Stimulated activated naive CD8-positive, alpha-beta T cell treated with anti-CD3 and anti-CD28 coated beads, Interleukin-15, amount 100 ng/mL, for 72 hours (primary cell): Measurements from ENCODE around the gene LDLRAD4.
A peak's percentile ranks its signal among the peaks of the same experiment; 100 is the strongest.

Experiments used
- ATAC-seq: fragments of 150-1000 bp; cut with Tn5 transposase; 2 replicates; pipeline ENCODE4 v1.10.0; 2021; ENCODE audit warnings: mild to moderate bottlenecking, moderate library complexity
- DNase-seq, 2 donors: peaks; one replicate each; pipeline ENCODE4 v3.0.0; 2021 to 2022
- H3K27ac Mint-ChIP-seq, 2 donors: one replicate each; pipeline ENCODE4 v1.8.0; 2022; ENCODE audit warnings: mild to moderate bottlenecking in 2 of 2, mixed read lengths in 2 of 2, moderate library complexity in 2 of 2
- H3K27me3 Mint-ChIP-seq: one replicate; pipeline ENCODE4 v1.8.0; 2022; ENCODE audit warnings: mixed read lengths
- H3K4me1 Mint-ChIP-seq: one replicate; pipeline ENCODE4 v1.8.0; 2022; ENCODE audit warnings: mild to moderate bottlenecking, mixed read lengths
- H3K4me3 Mint-ChIP-seq, 2 donors: one replicate each; pipeline ENCODE4 v1.8.0; 2022; ENCODE audit warnings: mild to moderate bottlenecking in 2 of 2, mixed read lengths in 2 of 2, moderate library complexity in 1 of 2
- H3K9me3 Mint-ChIP-seq, 2 donors: one replicate each; pipeline ENCODE4 v1.8.0; 2022; ENCODE audit warnings: mixed read lengths in 2 of 2

LDLRAD4 gene

DNA sequence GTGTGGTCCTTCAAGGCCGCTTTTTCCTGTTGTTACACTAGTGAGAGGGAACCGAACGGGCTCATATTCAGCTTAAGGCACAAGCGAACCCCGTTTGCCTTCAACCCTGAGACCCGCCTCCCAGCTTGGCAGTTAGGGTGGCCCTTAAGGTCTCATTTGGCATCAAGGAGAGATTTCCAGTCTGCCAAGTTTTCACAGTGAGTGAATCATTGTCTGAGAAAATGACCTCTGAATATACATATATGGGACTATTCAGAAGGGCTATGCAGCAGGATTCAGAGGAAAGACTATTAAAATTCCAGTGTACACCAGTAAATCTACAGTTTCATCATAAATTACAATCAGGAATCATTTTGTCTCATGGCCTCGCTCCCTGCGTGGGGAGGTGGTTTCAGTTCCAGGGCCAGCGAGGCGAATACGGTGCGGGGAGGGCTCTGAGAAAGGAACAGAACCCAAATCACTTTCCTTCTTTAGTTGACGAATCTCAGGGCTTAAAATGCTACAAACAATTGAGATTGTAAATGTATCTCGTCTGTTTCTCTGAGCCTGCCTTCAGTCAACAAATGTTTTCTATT, 276.4 kb downstream of the LDLRAD4 start:
- ATAC-seq (no peak), DNase-seq (no peak)
- Mint-ChIP-seq H3K4me3 (no peak overlapping the region), H3K27me3 (no peaks in the 10 kb centered on the region), H3K9me3 (peaks cover 7 to 19% of the 10 kb centered on the region in 2 donors), H3K27ac (no peak overlapping the region), H3K4me1 (peaks cover 31% of the 10 kb centered on the region)

DNA sequence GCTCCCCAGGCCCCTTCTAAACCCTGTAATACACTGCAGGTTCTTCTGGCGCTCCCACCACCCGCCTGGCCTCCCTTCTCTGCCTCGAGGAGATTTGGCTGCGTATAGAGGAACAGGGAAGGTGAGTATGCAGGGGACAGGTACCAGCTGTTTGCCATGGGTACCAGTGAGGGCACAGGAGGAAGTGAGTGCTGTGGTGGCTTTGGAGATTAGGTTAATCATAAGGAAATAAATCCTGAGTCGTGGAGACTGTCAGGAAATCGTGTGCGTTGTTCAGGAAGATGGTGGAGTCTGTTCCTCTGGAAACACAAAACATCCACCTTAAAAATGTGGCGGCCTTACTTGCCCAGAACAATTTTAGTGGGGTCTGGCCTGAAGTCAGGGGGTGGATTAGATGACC, 277.4 kb downstream of the LDLRAD4 start:
- Mint-ChIP-seq H3K27me3 (no peaks in the 10 kb centered on the region), H3K27ac (no peak overlapping the region), H3K9me3 (peaks cover 7 to 20% of the 10 kb centered on the region in 2 donors), H3K4me1 (peaks cover 41% of the 10 kb centered on the region), H3K4me3 (no peak overlapping the region)
- DNase-seq (no peak), ATAC-seq (no peak)

DNA sequence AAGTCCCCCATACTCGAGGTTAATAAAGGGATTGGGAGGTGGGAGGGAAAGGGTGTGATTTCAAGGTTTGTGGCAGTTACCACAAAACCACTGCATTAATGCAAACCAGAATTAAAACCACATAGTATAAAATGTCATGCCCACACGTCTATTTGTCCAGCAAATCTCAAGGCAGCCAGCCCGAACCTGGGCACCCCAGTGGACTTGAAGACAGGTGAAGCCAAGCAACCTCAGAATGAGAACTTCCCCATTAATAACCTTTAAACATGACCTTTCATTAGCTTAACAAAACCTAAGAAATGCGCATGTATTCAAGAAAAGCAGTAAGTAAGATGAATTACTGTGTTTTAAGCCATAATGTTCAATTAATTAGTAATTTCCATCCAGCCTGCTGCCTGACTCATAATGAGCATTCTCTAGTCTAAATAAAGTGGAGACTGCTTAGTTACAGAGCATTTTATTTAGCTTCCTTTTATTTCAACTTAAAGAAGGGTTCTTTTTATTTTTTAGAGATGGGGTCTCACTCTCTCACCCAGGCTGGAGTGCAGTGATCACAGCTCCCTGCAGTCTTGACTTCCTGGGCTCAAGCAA, 278.2 kb downstream of the LDLRAD4 start:
- DNase-seq (no peak), ATAC-seq (no peak)
- Mint-ChIP-seq H3K4me3 (no peak overlapping the region), H3K9me3 (peaks cover 7 to 20% of the 10 kb centered on the region in 2 donors), H3K27me3 (no peaks in the 10 kb centered on the region), H3K4me1 (peaks cover 49% of the 10 kb centered on the region), H3K27ac (no peak overlapping the region)

DNA sequence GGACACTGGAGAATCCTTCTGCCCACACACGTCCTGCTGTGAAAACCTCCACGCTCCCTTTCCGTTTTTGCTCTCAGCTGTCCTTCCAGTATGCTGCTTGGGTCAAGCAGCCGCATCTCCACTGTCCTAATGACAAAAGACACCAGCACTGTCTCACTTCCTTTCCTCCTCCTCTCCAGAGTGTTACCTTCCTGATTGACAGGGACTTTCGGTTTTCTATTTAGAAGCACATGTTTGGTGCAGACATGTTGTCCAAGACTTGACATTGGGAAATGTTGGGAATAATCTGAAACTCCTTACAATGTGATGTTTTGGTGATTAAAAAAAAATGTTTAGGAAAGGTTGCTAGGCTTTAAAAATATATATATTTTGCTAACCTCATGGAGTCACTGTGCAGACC, 281.2 kb downstream of the LDLRAD4 start:
- DNase-seq (no peak), ATAC-seq (no peak)
- Mint-ChIP-seq H3K27me3 (no peaks in the 10 kb centered on the region), H3K27ac (peak overlapping the region; percentile 2 to 53), H3K4me1 (peaks cover 56% of the 10 kb centered on the region), H3K4me3 (no peak overlapping the region), H3K9me3 (peaks cover 7 to 20% of the 10 kb centered on the region in 2 donors)

DNA sequence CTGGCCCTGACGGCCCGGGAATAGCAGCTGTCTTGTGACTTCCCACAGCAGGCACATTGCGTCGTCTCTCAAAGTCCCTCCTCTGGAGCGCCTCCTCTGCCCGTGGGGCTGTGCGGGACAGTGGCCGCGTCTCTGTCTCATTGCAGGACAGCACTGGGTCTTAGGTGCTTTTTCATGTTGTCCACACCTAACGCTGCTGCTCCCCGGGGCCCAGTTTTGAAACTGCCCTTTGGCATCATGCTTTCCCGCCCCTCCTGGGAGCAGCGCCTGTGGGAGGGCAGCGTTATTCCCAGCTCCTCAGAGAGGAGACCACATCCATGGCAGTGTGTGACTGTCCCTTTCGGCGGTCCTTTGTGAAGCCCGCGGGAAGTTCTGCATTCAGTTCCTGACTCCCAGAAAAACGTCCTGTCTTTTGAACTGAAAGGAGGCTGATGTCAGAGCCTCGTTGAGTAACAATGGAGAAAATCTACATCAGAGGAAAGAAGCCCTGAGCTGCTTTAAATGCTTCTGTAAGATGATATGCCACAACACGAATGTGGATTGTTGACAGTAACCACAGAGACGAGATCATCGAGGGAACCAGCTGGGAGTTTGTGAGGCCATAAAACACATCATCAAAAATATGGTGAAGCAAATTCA, 281.8 kb downstream of the LDLRAD4 start:
- Mint-ChIP-seq H3K4me1 (peaks cover 61% of the 10 kb centered on the region), H3K9me3 (peaks cover 7 to 20% of the 10 kb centered on the region in 2 donors), H3K27ac (no peak overlapping the region), H3K4me3 (no peak overlapping the region), H3K27me3 (no peaks in the 10 kb centered on the region)
- DNase-seq, result no peak
- no peak for ATAC-seq

DNA sequence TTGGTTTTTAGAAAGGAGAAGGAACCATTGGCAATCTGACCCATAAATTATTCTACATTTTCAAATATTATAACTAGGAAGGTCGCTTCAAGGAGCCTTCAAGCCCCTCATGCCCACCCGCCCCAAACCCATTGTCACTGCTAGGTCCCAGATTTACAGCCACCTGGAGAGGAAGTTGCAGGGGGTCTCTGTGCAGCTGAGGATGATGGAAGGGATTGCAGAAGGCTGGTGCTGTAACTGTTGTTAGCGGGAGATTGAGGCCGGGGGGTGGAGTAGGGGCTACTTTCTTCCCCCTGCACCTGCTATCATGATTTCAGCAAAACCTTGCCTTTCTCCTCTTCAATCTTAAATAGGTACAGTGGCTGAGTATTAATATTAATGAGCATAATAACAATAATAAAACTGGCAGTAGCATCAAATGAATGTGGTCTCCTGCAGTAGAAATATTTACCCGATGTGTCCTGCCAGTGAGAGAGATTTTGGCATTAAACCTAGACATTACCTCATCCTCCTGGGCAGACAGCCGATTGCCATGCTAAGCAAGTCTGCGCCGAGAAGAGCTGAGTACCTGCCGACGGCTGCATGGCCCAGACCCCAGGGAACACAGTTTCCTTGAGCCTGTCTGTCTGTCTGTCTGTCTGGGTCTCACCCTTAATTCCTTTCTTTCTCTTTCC, 282.4 kb downstream of the LDLRAD4 start:
- no peak overlapping the region for H3K4me3 Mint-ChIP-seq
- DNase-seq (no peak), ATAC-seq (no peak)
- H3K9me3 Mint-ChIP-seq, result peaks cover 7 to 20% of the 10 kb centered on the region in 2 donors
- peaks cover 63% of the 10 kb centered on the region for H3K4me1 Mint-ChIP-seq
- H3K27me3 Mint-ChIP-seq, result no peaks in the 10 kb centered on the region
- H3K27ac Mint-ChIP-seq, result no peak overlapping the region

DNA sequence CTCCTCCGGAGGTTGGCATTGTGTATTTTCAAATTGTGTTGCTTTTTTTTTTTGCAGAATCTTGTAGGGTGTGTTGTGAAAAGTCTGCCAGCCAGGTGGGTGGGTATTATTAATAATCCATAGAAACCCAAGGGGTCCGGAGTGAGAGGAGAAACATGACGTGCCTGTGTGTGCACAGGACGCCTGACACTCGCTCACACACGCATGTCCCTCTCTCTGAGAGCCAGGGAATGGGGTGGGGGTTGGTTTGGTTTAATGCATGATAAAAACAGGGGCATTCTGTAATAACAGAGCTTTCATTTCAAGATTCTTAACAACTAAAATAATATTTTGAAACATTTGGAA, 283.0 kb downstream of the LDLRAD4 start:
- Mint-ChIP-seq H3K4me3 (no peak overlapping the region), H3K4me1 (peaks cover 63% of the 10 kb centered on the region), H3K27ac (no peak overlapping the region), H3K27me3 (no peaks in the 10 kb centered on the region), H3K9me3 (peaks cover 7 to 20% of the 10 kb centered on the region in 2 donors)
- DNase-seq, result no peak
- ATAC-seq, result no peak

DNA sequence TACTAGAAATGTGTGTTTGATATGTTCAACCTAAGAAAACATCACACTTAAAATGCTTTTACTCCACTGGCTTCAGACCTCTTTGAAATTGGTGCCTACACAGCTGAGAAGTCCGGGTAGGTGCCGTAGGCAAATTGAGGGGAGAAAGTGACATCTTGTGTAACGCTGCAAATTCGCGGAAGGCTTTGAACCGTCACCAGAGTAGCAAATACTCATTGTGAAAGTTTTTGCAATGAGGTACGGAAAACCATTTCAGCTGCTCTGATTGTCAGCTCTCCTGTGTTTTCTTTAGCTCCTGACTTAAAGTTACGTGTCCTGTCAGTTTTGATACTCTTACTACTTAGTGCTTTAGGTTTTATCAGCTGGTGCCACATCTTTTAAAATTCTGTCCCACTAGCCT, 283.3 kb downstream of the LDLRAD4 start:
- DNase-seq (peak in 1 of 2 donors; percentile 23), ATAC-seq (peak; percentile 80)
- peaks cover 7 to 20% of the 10 kb centered on the region in 2 donors for H3K9me3 Mint-ChIP-seq
- H3K27me3 Mint-ChIP-seq, result no peaks in the 10 kb centered on the region
- no peak overlapping the region for H3K27ac Mint-ChIP-seq
- H3K4me3 Mint-ChIP-seq, result no peak overlapping the region
- H3K4me1 Mint-ChIP-seq, result peaks cover 60% of the 10 kb centered on the region

DNA sequence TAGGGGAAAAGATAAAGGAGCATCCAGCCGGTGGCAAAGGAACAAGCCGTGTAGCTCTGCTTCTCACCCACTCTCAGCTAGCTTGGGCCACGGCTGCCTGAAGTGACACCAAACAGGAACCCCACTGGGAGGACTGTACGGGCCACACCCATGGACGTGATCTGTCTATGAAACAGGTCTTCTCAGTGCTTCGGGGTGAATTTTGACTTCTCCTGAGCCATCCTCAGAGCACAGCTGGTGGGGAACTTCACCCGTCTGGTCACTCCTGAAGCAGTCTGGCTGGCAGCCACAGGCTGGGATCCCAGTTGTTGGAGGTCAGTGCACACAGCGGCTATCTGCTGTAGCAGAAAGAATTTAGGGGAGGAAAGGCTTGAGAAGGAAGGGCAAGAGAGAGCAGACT, 284.0 kb downstream of the LDLRAD4 start:
- Mint-ChIP-seq H3K4me1 (peaks cover 60% of the 10 kb centered on the region), H3K4me3 (no peak overlapping the region), H3K27me3 (no peaks in the 10 kb centered on the region), H3K9me3 (peaks cover 7 to 20% of the 10 kb centered on the region in 2 donors), H3K27ac (peak overlapping the region; percentile 49 to 79)
- DNase-seq (no peak), ATAC-seq (no peak)

DNA sequence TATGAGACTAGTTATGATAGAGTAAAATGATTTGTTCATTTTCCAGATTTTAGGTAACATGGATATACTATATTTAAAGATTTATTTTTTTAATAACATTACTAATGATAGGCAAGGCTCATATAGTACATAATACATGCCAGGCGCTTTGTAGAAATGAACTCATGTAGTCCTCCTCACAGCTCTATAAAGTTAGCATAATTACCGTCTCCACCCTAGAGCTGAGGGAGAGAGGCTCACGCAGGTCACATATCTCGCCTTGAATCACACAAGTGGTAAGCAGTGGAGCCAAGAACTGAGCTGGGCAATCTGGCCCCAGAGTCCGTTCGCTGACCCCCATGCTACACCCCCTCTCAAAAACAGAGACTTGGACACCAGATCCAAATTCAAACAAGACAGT, 285.3 kb downstream of the LDLRAD4 start:
- Mint-ChIP-seq H3K27ac (peak overlapping the region in 1 of 2 donors; percentile 34), H3K9me3 (peaks cover 7 to 12% of the 10 kb centered on the region in 2 donors), H3K27me3 (no peaks in the 10 kb centered on the region), H3K4me3 (no peak overlapping the region), H3K4me1 (peaks cover 60% of the 10 kb centered on the region)
- DNase-seq (no peak), ATAC-seq (no peak)

DNA sequence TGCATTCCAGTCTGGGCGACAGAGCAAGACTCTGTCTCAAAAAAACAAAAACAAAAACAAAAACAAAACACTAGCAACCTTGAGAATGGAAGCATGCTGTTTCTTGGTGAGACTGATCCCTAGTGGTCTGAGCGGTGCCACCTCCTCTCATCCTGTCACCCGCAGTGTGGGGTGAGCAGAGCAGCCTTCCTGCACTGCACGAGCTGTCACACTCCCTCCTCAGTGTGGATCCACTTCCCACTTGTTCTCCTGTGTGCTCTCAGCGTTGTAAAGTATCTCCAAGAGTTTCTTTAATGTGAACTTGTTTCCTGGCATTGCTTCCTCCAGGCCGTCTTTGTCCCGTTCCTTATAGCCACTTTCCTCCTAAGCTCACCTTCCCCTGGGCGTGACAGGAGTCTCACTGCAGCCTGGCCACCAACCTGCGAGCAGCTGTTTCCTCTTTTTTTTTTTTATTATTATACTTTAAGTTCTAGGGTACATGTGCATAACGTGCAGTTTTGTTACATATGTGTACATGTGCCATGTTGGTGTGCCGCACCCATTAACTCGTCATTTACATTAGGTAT, 287.3 kb downstream of the LDLRAD4 start:
- Mint-ChIP-seq H3K9me3 (no peaks in the 10 kb centered on the region), H3K27me3 (no peaks in the 10 kb centered on the region), H3K4me1 (peaks cover 51% of the 10 kb centered on the region), H3K27ac (peak overlapping the region in 1 of 2 donors; percentile 28), H3K4me3 (peak overlapping the region in 1 of 2 donors; percentile 11)
- DNase-seq (no peak), ATAC-seq (no peak)

DNA sequence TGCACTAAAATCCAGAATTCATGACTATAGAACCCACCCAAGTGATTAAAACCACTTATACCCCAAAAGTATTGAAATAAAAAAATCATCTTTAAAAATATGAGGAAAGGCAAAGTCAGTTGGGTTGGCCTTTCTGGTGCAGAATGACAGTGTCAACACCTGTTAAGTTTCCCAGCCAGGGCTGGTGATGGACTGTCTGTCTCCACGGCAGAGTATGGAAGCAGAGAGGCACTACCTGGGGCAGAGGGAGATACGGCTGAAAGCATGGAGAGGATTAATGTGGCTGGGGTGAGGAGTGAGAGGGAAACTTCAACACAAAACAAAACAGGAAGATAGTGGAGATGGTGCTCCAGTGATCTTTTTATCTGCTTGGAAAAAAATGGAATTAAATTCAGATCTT, 292.0 kb downstream of the LDLRAD4 start:
- Mint-ChIP-seq H3K4me3 (peak overlapping the region in 1 of 2 donors; percentile 16), H3K27ac (peak overlapping the region in 1 of 2 donors; percentile 47), H3K4me1 (peaks cover 46% of the 10 kb centered on the region), H3K9me3 (no peaks in the 10 kb centered on the region), H3K27me3 (no peaks in the 10 kb centered on the region)
- DNase-seq, result no peak
- no peak for ATAC-seq

DNA sequence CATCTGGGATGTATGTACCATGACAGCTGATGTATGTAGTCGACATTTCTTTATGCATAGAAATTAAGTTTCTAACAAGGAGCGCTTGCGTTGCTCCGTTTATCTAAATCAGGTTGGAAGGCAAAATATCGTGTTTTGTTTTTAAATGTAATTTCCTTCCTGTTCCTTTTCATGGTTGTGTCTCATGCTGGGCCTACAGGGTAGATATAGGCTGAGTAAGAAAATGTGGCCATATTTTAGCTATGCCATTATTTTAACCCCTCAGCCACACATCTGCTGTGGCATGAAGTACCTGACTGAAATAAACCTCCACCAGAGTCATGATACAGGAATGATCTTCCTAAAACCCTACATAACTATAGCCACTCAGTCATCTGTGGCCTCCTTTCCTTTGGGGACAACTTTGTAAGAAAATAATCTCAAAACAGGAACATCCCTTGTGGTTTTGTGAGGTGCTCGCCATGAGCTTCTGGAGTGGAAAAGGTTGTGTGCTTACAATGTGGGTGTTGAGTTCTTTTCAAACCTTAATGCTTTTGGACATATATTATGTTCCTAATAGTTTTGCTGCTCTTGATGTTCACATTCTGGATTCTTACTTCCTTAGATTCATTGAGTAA, 293.5 kb downstream of the LDLRAD4 start:
- ATAC-seq, result no peak
- Mint-ChIP-seq H3K27ac (no peak overlapping the region), H3K4me1 (peaks cover 38% of the 10 kb centered on the region), H3K4me3 (no peak overlapping the region), H3K27me3 (no peaks in the 10 kb centered on the region), H3K9me3 (no peaks in the 10 kb centered on the region)
- no peak for DNase-seq

DNA sequence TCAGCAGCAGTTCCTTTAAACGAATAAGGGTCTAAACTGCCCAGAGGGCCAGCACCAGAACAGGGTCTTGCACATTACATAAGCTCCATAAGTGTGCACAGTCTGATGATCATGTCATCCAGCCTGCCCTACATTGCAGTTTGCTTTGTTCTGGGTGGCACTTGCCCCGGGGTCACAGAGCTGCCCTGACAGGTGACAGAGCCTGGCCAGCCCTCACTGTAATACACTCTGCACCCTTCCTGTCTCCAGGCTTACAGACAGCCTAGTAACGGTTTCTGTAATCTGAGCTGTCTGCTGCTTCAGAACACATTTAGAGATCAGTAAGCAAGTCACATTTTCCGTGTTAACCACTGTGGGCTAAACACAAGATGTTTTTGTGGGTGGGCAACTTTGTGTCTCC, 294.5 kb downstream of the LDLRAD4 start:
- Mint-ChIP-seq H3K27ac (no peak overlapping the region), H3K4me1 (peaks cover 38% of the 10 kb centered on the region), H3K9me3 (peaks cover 0 to 3% of the 10 kb centered on the region in 2 donors), H3K4me3 (peak overlapping the region; percentile 23 to 30), H3K27me3 (no peaks in the 10 kb centered on the region)
- ATAC-seq (peak; percentile 98), DNase-seq (peak; percentile 9 to 37)

DNA sequence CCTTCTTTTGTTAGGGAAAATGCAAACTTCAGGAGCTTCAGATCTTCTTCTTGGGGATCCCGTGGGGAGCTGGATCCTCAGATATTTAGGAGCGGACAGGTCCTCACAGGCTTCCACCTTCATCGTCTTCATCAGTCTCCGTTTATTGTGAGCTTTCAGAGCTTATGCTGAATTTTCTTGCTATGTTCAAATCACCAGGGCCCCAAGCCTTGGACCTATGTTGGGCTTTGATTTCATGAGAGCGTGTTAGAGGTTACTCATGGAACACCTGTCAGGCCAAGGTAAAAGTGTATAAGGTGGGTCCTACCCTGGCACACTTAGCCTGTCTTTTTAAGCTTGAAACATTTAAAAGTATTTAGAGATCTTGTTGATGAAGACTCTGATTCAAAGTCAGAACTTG, 294.9 kb downstream of the LDLRAD4 start:
- Mint-ChIP-seq H3K27me3 (no peaks in the 10 kb centered on the region), H3K4me1 (peaks cover 38% of the 10 kb centered on the region), H3K27ac (peak overlapping the region in 1 of 2 donors; percentile 66), H3K4me3 (no peak overlapping the region), H3K9me3 (peaks cover 0 to 8% of the 10 kb centered on the region in 2 donors)
- ATAC-seq, result no peak
- no peak for DNase-seq
